A673 (cell line): Measurements from ENCODE around the gene TNFRSF12A.

Experiments used
- EZH2 ChIP-seq: fragments of 200-600 bp; sonication (generic); IDR thresholded peaks from 2 replicates; pipeline ENCODE4 v1.6.1; 2017; ENCODE audit warnings: borderline replicate concordance, low read depth, mild to moderate bottlenecking, mixed read lengths, antibody characterized with exemption, low read length; ENCODE audit not compliant: poor library complexity, severe bottlenecking
- TF ChIP-seq, protein P1 (sequence below): fragments of 300-800, 200-600 bp; sonication (generic); conservative IDR thresholded peaks from 2 replicates; pipeline ENCODE4 v1.5.1; 2017; ENCODE audit warnings: low read depth, mild to moderate bottlenecking, antibody characterized with exemption, low read length, moderate library complexity, mixed read lengths

GRCh38 chr16:2981177-2981898 is 38.8 kb upstream of the TNFRSF12A start:
- TF ChIP-seq, protein P1, sequence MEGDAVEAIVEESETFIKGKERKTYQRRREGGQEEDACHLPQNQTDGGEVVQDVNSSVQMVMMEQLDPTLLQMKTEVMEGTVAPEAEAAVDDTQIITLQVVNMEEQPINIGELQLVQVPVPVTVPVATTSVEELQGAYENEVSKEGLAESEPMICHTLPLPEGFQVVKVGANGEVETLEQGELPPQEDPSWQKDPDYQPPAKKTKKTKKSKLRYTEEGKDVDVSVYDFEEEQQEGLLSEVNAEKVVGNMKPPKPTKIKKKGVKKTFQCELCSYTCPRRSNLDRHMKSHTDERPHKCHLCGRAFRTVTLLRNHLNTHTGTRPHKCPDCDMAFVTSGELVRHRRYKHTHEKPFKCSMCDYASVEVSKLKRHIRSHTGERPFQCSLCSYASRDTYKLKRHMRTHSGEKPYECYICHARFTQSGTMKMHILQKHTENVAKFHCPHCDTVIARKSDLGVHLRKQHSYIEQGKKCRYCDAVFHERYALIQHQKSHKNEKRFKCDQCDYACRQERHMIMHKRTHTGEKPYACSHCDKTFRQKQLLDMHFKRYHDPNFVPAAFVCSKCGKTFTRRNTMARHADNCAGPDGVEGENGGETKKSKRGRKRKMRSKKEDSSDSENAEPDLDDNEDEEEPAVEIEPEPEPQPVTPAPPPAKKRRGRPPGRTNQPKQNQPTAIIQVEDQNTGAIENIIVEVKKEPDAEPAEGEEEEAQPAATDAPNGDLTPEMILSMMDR, result no peak
- TF ChIP-seq EZH2, result no peak
